Osteocyte (in vitro differentiated cells): ENCODE measurements around the gene DIO2. TPM values are rescaled to one million over a fixed set of nuclear protein-coding genes. Genes with fewer than 3 reads are reported as not detected.

Source experiments
- DNase-seq: peaks from one replicate; pipeline ENCODE4 v3.0.0; 2021; ENCODE audit warnings: mixed read lengths; ENCODE audit not compliant: unreplicated experiment; ENCODE audit errors: extremely low spot score
- H3K27ac Mint-ChIP-seq: one replicate; pipeline ENCODE4 v1.8.0; 2021; ENCODE audit warnings: mild to moderate bottlenecking, mixed read lengths; ENCODE audit not compliant: unreplicated experiment
- H3K27me3 Mint-ChIP-seq: one replicate; pipeline ENCODE4 v1.8.0; 2021; ENCODE audit warnings: mixed read lengths; ENCODE audit not compliant: unreplicated experiment
- H3K36me3 Mint-ChIP-seq: one replicate; pipeline ENCODE4 v1.8.0; 2021; ENCODE audit warnings: mixed read lengths; ENCODE audit not compliant: unreplicated experiment
- H3K4me1 Mint-ChIP-seq: one replicate; pipeline ENCODE4 v1.8.0; 2021; ENCODE audit warnings: mixed read lengths; ENCODE audit not compliant: unreplicated experiment
- H3K4me3 Mint-ChIP-seq: one replicate; pipeline ENCODE4 v1.8.0; 2021; ENCODE audit warnings: mild to moderate bottlenecking, moderate library complexity, mixed read lengths; ENCODE audit not compliant: unreplicated experiment
- H3K9me3 Mint-ChIP-seq: one replicate; pipeline ENCODE4 v1.8.0; 2021; ENCODE audit warnings: mixed read lengths; ENCODE audit not compliant: unreplicated experiment
- CTCF ChIP-seq: fragments of 200-600 bp; sonication (generic); IDR thresholded peaks from 2 replicates; pipeline ENCODE4 v1.5.0; 2021; ENCODE audit warnings: antibody characterized with exemption, mild to moderate bottlenecking, moderate library complexity
- long read RNA-seq: library from polyadenylated mRNA; unstranded; transcript quantifications from one replicate; pipeline ENCODE4 v2.0.0, GENCODE V29; 2021
- total RNA-seq: library from RNA; stranded (reverse); gene quantifications from 2 replicates; pipeline ENCODE4 v1.2.1, GENCODE V29; 2021

The DIO2 gene
- total RNA-seq, result 240 and 244 TPM in 2 replicates
- long read RNA-seq, full-length matches to known transcripts, result 355 of 497 reads
- long read RNA-seq, partial matches to known transcripts, result 22 of 497 reads
- long read RNA-seq, other reads (novel, unspliced or antisense), result 120 of 497 reads

DNA sequence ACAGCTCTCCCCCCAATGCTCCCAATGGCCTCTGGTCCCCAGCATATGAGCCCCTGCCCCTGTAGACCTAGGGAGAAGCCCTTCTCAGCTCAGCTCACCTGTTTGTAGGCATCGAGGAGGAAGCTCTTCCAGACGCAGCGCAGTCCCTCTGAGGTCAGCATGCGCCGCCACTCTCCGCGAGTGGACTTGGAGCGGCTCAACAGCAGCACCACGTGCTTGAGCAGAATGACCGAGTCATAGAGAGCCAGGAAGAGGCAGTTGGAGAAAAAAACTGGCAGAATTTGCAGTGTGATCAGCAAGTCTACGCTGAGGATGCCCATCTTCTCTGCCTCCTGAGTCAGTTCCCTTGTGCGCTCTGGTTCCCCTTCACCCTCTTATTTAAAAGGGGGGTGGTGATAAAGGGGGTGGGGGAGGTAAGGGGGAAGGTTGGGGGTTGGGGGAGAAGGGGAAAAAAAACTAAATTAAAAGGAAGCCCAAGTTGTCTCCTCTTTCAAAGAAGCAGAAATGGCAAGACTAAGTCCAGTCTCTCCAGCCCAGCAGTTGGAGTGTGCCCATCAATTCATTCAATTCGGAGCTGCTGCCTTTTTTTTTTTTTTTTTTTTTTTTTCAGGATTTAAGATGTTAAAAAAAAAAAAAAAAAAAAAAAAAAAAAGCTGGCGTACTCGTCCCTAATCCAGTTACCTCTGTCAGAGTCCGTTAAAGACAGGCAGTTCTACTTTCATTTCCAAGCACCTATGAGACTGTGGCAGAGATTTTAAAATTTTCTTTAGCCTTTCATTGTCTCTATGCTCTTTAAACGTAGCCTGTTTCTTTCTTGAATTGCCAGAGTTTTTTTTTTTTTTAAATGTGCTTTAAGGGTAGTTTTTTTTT is at the start of gene DIO2:
Gene DIO2 (minus strand): TSS at position 352 of the 870 bp plus-strand sequence. CDS start 32 bp downstream, at position 320.
- H3K4me3 Mint-ChIP-seq, result peak within 1 kb of the TSS; percentile 81
- peaks cover 13% of the 10 kb centered on the region for H3K36me3 Mint-ChIP-seq
- no peaks in the 10 kb centered on the region for H3K27me3 Mint-ChIP-seq
- no peak for DNase-seq
- H3K4me1 Mint-ChIP-seq, result peaks cover 54% of the 10 kb centered on the region
- no peak for TF ChIP-seq CTCF
- H3K27ac Mint-ChIP-seq, result peak within 1 kb of the TSS; percentile 83
- H3K9me3 Mint-ChIP-seq, result no peaks in the 10 kb centered on the region

DNA sequence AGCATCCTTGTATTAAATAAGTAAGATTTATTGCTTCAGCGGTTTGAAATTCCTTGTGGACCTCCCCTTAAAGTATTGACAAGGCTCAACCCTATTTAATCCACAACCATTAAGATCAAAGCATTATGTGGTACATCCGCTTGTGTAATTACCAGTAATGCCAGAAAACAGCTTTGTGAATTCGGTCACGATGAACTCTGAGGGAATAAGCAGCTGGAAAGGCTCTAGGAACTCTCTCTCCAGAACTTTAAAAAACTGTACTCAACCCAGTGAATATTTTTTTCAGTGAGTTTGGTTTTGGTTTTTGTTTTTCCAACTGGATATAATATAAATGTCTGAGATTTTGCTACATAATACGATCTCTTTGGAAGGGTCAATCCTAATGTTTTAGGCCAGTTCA is 49.3 kb upstream of the DIO2 start:
- H3K4me1 Mint-ChIP-seq, result peaks cover 10% of the 10 kb centered on the region
- no peak overlapping the region for H3K4me3 Mint-ChIP-seq
- peaks cover 2% of the 10 kb centered on the region for H3K27me3 Mint-ChIP-seq
- no peak for DNase-seq
- H3K9me3 Mint-ChIP-seq, result peaks cover 3% of the 10 kb centered on the region
- no peak for TF ChIP-seq CTCF
- peaks cover 2% of the 10 kb centered on the region for H3K36me3 Mint-ChIP-seq
- peak overlapping the region; percentile 65 for H3K27ac Mint-ChIP-seq

- H3K27ac Mint-ChIP-seq, result no peak overlapping the region
- no peak overlapping the region for H3K4me3 Mint-ChIP-seq
- H3K9me3 Mint-ChIP-seq, result peaks cover 46% of the 10 kb centered on the region
- DNase-seq, result no peak
- no peak for TF ChIP-seq CTCF
- H3K27me3 Mint-ChIP-seq, result no peaks in the 10 kb centered on the region
- H3K36me3 Mint-ChIP-seq, result peaks cover 9% of the 10 kb centered on the region
- H3K4me1 Mint-ChIP-seq, result peaks cover 8% of the 10 kb centered on the region
Observed at GRCh38 chr14:80239631-80240030, 28.3 kb upstream of the DIO2 start.

GRCh38 chr14:80237143-80237542 is 25.8 kb upstream of the DIO2 start:
- DNase-seq, result no peak
- Mint-ChIP-seq H3K36me3 (peaks cover 9% of the 10 kb centered on the region), H3K27ac (no peak overlapping the region), H3K9me3 (peaks cover 38% of the 10 kb centered on the region), H3K4me3 (no peak overlapping the region), H3K27me3 (no peaks in the 10 kb centered on the region), H3K4me1 (peaks cover 8% of the 10 kb centered on the region)
- TF ChIP-seq CTCF, result no peak

GRCh38 chr14:80233470-80234089 is 22.3 kb upstream of the DIO2 start:
- Mint-ChIP-seq H3K36me3 (peaks cover 18% of the 10 kb centered on the region), H3K9me3 (peaks cover 43% of the 10 kb centered on the region), H3K4me3 (no peak overlapping the region), H3K27me3 (no peaks in the 10 kb centered on the region), H3K4me1 (no peaks in the 10 kb centered on the region), H3K27ac (no peak overlapping the region)
- no peak for TF ChIP-seq CTCF
- no peak for DNase-seq
